ENCODE data around the gene NLRP12.
A peak's percentile ranks its signal among the peaks of the same experiment; 100 is the strongest.
"Not testable (repeated sequence)": the region's sequence is repeated elsewhere in the genome, so short reads cannot be mapped to it uniquely, and the experiment has no call there.

The NLRP12 gene

DNA sequence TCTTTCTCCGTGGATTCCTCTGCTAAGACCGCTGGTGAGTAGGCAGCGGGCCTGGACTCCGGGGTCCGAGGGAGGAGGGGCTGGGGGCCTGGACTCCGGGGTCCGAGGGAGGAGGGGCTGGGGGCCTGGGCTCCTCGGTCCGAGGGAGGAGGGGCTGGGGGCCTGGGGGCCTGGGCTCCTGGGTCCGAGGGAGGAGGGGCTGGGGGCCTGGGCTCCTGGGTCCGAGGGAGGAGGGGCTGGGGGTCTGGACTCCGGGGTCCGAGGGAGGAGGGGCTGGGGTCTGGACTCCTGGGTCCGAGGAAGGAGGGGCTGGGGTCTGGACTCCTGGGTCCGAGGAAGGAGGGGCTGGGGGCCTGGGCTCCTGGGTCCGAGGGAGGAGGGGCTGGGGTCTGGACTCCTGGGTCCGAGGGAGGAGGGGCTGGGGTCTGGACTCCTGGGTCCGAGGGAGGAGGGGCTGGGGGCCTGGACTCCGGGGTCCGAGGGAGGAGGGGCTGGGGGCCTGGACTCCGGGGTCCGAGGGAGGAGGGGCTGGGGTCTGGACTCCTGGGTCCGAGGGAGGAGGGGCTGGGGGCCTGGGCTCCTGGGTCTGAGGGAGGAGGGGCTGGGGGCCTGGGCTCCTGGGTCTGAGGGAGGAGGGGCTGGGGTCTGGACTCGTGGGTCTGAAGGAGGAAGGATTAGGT, 45.8 kb upstream of the NLRP12 start:
- Histone ChIP-seq H3K36me3 (ENCODE audit: control insufficient read depth in 1 of 2, insufficient read depth in 2 of 2, low read length in 2 of 2) (peaks cover 37 to 40% of the 10 kb centered on the region in 2 experiments), H2BK5ac (ENCODE audit: low read depth, low read length, poor library complexity) (peak overlapping the region; percentile 36), H4K91ac (ENCODE audit: low read depth, low read length) (peak overlapping the region; percentile 52), H3K18ac (ENCODE audit: low read length) (peak overlapping the region; percentile 76), H3K27ac (ENCODE audit: low read depth, low read length) (peak overlapping the region; percentile 5), H3K14ac (ENCODE audit: low read length) (peak overlapping the region; percentile 36), H3K4ac (ENCODE audit: low read depth, low read length) (peak overlapping the region; percentile 92), H3K79me2 (ENCODE audit: control insufficient read depth, insufficient read depth, low read length, poor library complexity) (peaks cover 22% of the 10 kb centered on the region), H3K4me3 (ENCODE audit: low read depth, low read length) (peak overlapping the region; percentile 92), H3K9ac (ENCODE audit: low read length) (peak overlapping the region; percentile 57), H3K4me2 (ENCODE audit: low read length) (peak overlapping the region; percentile 59), H3K79me1 (ENCODE audit: low read length) (peaks cover 26% of the 10 kb centered on the region), H4K8ac (ENCODE audit: low read depth, low read length) (peak overlapping the region; percentile 52), H3K4me1 (ENCODE audit: control insufficient read depth in 1 of 2, insufficient read depth in 2 of 2, low read length in 2 of 2) (peaks cover 12 to 15% of the 10 kb centered on the region in 2 experiments)
- not testable (repeated sequence) for H2BK120ac ChIP-seq (ENCODE audit: insufficient read depth, low read length, poor library complexity); H2AFZ ChIP-seq (ENCODE audit: insufficient read depth, low read length, poor library complexity); H4K12ac ChIP-seq (ENCODE audit: low read depth, low read length); DNase-seq; H2BK12ac ChIP-seq (ENCODE audit: low read length); H3K9me3 ChIP-seq (ENCODE audit: insufficient read depth, low read depth, low read length); H3K27me3 ChIP-seq (ENCODE audit: insufficient read depth, low read length); H2AK5ac ChIP-seq (ENCODE audit: low read length); H3K23ac ChIP-seq (ENCODE audit: low read length)
- WGBS (ENCODE audit: extremely low coverage, insufficient coverage, insufficient read length), result no CpG with 5 or more reads among the region's 24 CpGs

DNA sequence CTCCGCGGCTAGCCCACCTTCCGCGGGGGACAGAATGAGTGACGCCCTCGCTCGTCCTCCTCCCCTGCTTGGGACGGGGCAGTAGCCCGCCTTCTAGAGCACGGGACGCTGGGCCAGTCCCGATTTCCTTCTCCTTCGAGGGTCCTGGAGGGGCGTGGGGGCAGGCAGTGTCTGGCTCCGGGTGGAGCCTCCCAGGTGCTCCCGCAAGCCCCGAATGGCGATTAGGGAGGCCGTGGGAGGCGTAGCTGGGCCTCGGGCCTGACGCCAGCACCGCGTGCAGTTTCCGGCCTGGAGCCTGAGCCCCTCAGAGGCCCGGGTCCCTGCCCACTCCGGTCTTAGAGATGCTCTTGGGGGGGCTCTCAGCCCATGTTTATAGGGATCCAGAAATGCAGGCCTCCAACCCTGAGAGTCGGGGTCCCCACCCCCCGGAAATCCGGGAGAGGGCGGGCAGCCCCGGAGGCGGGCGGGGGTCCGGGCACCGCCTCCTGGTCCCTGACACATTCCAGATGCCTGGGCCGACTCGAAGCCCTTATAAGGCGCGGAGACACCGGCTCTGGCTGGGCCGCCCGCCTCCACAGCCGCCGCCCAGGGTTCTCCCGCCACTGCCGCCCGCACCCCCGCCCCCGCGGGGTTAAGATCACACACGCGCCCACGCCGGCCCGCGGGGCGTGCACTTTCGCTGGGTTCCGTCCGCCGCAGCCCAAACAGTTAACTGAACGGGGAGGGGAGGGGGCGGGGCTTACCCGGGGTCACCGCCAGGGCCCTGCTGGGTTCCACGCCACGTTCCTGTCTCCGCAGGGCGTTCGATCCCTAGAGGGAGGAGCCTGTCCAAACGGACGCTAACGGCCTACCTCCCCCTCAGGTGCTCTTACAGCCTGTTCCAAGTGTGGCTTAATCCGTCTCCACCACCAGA, 45.0 kb upstream of the NLRP12 start:
- WGBS (ENCODE audit: extremely low coverage, insufficient coverage, insufficient read length), result no CpG with 5 or more reads among the region's 75 CpGs
- H3K36me3 ChIP-seq (ENCODE audit: control insufficient read depth in 1 of 2, insufficient read depth in 2 of 2, low read length in 2 of 2), result peaks cover 30 to 34% of the 10 kb centered on the region in 2 experiments
- H4K12ac ChIP-seq (ENCODE audit: low read depth, low read length), result peak overlapping the region; percentile 67

DNA sequence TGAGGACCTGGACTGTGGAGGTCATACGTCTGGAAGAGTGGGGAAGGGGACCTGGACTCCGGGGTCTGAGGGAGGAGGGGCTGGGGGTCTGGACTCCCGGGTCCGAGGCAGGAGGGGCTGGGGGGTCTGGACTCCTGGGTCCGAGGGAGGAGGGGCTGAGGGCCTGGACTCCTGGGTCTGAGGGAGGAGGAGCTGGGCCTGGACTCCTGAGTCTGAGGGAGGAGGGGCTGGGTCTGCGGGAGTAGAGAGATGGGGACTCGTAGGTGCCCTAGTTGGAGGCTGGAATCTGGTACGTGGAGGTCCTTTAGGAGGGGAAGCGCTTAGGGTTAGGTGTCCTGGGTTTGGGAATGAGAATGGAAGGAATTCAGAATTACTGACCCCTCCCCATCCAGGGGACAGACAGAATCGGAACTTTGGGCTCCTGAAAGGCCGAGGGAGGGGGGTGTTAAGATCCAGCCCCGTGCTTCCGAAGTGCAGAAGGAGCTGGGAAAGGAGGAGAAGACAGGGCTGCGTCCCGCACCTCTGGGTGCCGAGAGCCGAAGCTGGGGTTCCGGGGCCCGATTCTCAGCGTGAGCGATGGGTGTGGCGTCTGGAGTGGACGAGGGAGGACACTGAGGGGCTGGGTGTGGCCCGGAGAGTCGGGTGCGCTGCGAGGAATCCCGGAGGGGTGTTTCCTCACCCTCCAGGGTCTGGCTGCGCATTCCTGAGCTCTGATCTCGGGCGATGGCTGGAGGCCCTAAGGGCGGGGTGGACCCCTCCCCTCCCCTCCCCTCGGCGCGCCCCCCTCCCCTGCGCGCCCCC, 44.2 kb upstream of the NLRP12 start:
- H3K23ac ChIP-seq (ENCODE audit: low read length), result no peak overlapping the region
- peak overlapping the region; percentile 92 for H3K4me3 ChIP-seq (ENCODE audit: low read depth, low read length)
- H3K36me3 ChIP-seq (ENCODE audit: control insufficient read depth in 1 of 2, insufficient read depth in 2 of 2, low read length in 2 of 2), result peaks cover 21 to 26% of the 10 kb centered on the region in 2 experiments
- peak overlapping the region; percentile 88 for H2BK120ac ChIP-seq (ENCODE audit: insufficient read depth, low read length, poor library complexity)
- peaks cover 26% of the 10 kb centered on the region for H3K79me1 ChIP-seq (ENCODE audit: low read length)
- peak overlapping the region; percentile 64 for H4K91ac ChIP-seq (ENCODE audit: low read depth, low read length)
- peaks cover 3% of the 10 kb centered on the region for H3K9me3 ChIP-seq (ENCODE audit: insufficient read depth, low read depth, low read length)
- peak overlapping the region; percentile 80 for H3K18ac ChIP-seq (ENCODE audit: low read length)
- peak overlapping the region; percentile 54 for H4K12ac ChIP-seq (ENCODE audit: low read depth, low read length)
- peak overlapping the region; percentile 95 for H3K4ac ChIP-seq (ENCODE audit: low read depth, low read length)
- WGBS (ENCODE audit: extremely low coverage, insufficient coverage, insufficient read length), result no CpG with 5 or more reads among the region's 37 CpGs
- peak overlapping the region; percentile 49 for H2AK5ac ChIP-seq (ENCODE audit: low read length)
- H3K14ac ChIP-seq (ENCODE audit: low read length), result peak overlapping the region; percentile 84
- peaks cover 22% of the 10 kb centered on the region for H3K79me2 ChIP-seq (ENCODE audit: control insufficient read depth, insufficient read depth, low read length, poor library complexity)
- no peaks in the 10 kb centered on the region for H3K27me3 ChIP-seq (ENCODE audit: insufficient read depth, low read length)
- peaks cover 12 to 14% of the 10 kb centered on the region in 2 experiments for H3K4me1 ChIP-seq (ENCODE audit: control insufficient read depth in 1 of 2, insufficient read depth in 2 of 2, low read length in 2 of 2)
- peak; percentile 51 to 58 for DNase-seq
- peak overlapping the region; percentile 85 for H3K27ac ChIP-seq (ENCODE audit: low read depth, low read length)
- peak overlapping the region; percentile 59 for H4K8ac ChIP-seq (ENCODE audit: low read depth, low read length)
- peak overlapping the region; percentile 83 for H3K4me2 ChIP-seq (ENCODE audit: low read length)
- H2BK12ac ChIP-seq (ENCODE audit: low read length), result peak overlapping the region; percentile 37
- peak overlapping the region; percentile 15 for H2AFZ ChIP-seq (ENCODE audit: insufficient read depth, low read length, poor library complexity)
- H3K9ac ChIP-seq (ENCODE audit: low read length), result peak overlapping the region; percentile 99
- H2BK5ac ChIP-seq (ENCODE audit: low read depth, low read length, poor library complexity), result peak overlapping the region; percentile 88

More for the DNA sequence above, 45.0 kb upstream of the NLRP12 start:
- peak overlapping the region; percentile 83 for H3K14ac ChIP-seq (ENCODE audit: low read length)
- H2BK12ac ChIP-seq (ENCODE audit: low read length), result peak overlapping the region; percentile 2
- no peak overlapping the region for H3K23ac ChIP-seq (ENCODE audit: low read length)
- peak overlapping the region; percentile 92 for H3K4me3 ChIP-seq (ENCODE audit: low read depth, low read length)
- peaks cover 12 to 15% of the 10 kb centered on the region in 2 experiments for H3K4me1 ChIP-seq (ENCODE audit: control insufficient read depth in 1 of 2, insufficient read depth in 2 of 2, low read length in 2 of 2)
- peaks cover 6% of the 10 kb centered on the region for H3K9me3 ChIP-seq (ENCODE audit: insufficient read depth, low read depth, low read length)
- peak overlapping the region; percentile 88 for H2BK5ac ChIP-seq (ENCODE audit: low read depth, low read length, poor library complexity)
- H2AFZ ChIP-seq (ENCODE audit: insufficient read depth, low read length, poor library complexity), result peak overlapping the region; percentile 32
- H4K8ac ChIP-seq (ENCODE audit: low read depth, low read length), result peak overlapping the region; percentile 76
- H3K79me2 ChIP-seq (ENCODE audit: control insufficient read depth, insufficient read depth, low read length, poor library complexity), result peaks cover 22% of the 10 kb centered on the region
- peak overlapping the region; percentile 73 for H3K9ac ChIP-seq (ENCODE audit: low read length)
- H2BK120ac ChIP-seq (ENCODE audit: insufficient read depth, low read length, poor library complexity), result peak overlapping the region; percentile 88
- H3K27ac ChIP-seq (ENCODE audit: low read depth, low read length), result peak overlapping the region; percentile 85
- DNase-seq, result peak; percentile 88 to 89
- H3K4ac ChIP-seq (ENCODE audit: low read depth, low read length), result peak overlapping the region; percentile 92
- H3K18ac ChIP-seq (ENCODE audit: low read length), result peak overlapping the region; percentile 76
- H3K79me1 ChIP-seq (ENCODE audit: low read length), result peaks cover 26% of the 10 kb centered on the region
- H3K4me2 ChIP-seq (ENCODE audit: low read length), result peak overlapping the region; percentile 59
- H4K91ac ChIP-seq (ENCODE audit: low read depth, low read length), result peak overlapping the region; percentile 84
- H3K27me3 ChIP-seq (ENCODE audit: insufficient read depth, low read length), result no peaks in the 10 kb centered on the region
- peak overlapping the region; percentile 36 for H2AK5ac ChIP-seq (ENCODE audit: low read length)
